Right cardiac atrium (tissue), 5 donors: ENCODE results near the gene PRDX4. TPM values are rescaled to one million over a fixed set of nuclear protein-coding genes. Genes with fewer than 3 reads are reported as not detected.

Experiments used
- ATAC-seq, 2 donors: fragments of 200-7000 bp; cut with Tn5 transposase; one replicate each; pipeline versions ENCODE4 v1.8.0 to v1.9.1; 2020; ENCODE audit warnings: moderate library complexity in 2 of 2, mild to moderate bottlenecking in 1 of 2
- DNase-seq, 3 donors: peaks; one replicate each; pipeline ENCODE4 v3.0.0-alpha.2; 2020
- H3K27ac ChIP-seq: one replicate; pipeline ENCODE4 v1.5.1; 2013; ENCODE audit warnings: mild to moderate bottlenecking, low read length, control low read depth, moderate library complexity
- H3K27me3 ChIP-seq: one replicate; pipeline ENCODE4 v1.6.1; 2013; ENCODE audit not compliant: control insufficient read depth, insufficient read depth
- H3K4me1 ChIP-seq: one replicate; pipeline ENCODE4 v1.6.1; 2013; ENCODE audit warnings: low read length; ENCODE audit not compliant: control insufficient read depth, insufficient read depth
- H3K4me3 ChIP-seq: one replicate; pipeline ENCODE4 v1.5.1; 2013; ENCODE audit warnings: low read length, control low read depth
- H3K9me3 ChIP-seq: one replicate; pipeline ENCODE4 v1.6.1; 2013; ENCODE audit warnings: low read length; ENCODE audit not compliant: control insufficient read depth
- WGBS: extraction: QIAGEN DNeasy Blood & Tissue Kit; methylation state at CpG from one replicate; pipeline ENCODE4 v1.1.7; 2013; 5-methylcytosine and 5-hydroxymethylcytosine counted together
- intact Hi-C, 4 donors: fragments of 100-400 bp; cut with DNase I; formaldehyde crosslinking; loops; one replicate each; pipeline versions ENCODE4 v1.11.0 to v1.14.0; 2022 to 2023
- long read RNA-seq, 4 donors: library from polyadenylated mRNA; unstranded; transcript quantifications; one replicate each; pipeline ENCODE4 v2.0.0, GENCODE V29; 2020 to 2021
- polyA plus RNA-seq: library from polyadenylated mRNA; stranded (reverse); fragments of 200-250 nt; gene quantifications from one replicate; pipeline ENCODE4 v1.2.3, GENCODE V29; 2013
- total RNA-seq, 4 donors: library from RNA; stranded (reverse); fragmentation: NEBNext Ultra II Directional; extraction: Animal tissue kit (Norgen Biotek cat#: 25700); gene quantifications; one replicate each; pipeline ENCODE4 v1.2.1, GENCODE V29; 2021
- donor health status: healthy with polysubstance abuse.
- donor health status: DM: no; HTN: yes; CAD: no.
- donor health status: DM: no; HTN: no; CAD: no.
- donor health status: DM: no; HTN: yes; CAD: no; lungs with severe emphysema.
- donor health status: DM: yes; HTN: yes; CAD: no.

Gene PRDX4
- total RNA-seq, result 10 to 100 TPM; 71.9 to 83.6 (median 78.0) TPM
- polyA plus RNA-seq, result 88.4 TPM
- long read RNA-seq, donor 1, transcript PRDX4-202 (7 exons, 1,005 nt), result major isoform, 128 of 130 reads
- long read RNA-seq, donor 1, partial matches to known transcripts, result 0 of 130 reads
- long read RNA-seq, donor 1, other reads (novel, unspliced or antisense), result 2 of 130 reads
- long read RNA-seq, donor 2, transcript PRDX4-202 (7 exons, 1,005 nt), result major isoform, 82 of 85 reads
- long read RNA-seq, donor 2, partial matches to known transcripts, result 3 of 85 reads
- long read RNA-seq, donor 2, other reads (novel, unspliced or antisense), result 0 of 85 reads
- long read RNA-seq, donor 3, transcript PRDX4-202 (7 exons, 1,005 nt), result major isoform, 108 of 109 reads
- long read RNA-seq, donor 3, partial matches to known transcripts, result 0 of 109 reads
- long read RNA-seq, donor 3, other reads (novel, unspliced or antisense), result 1 of 109 reads
- long read RNA-seq, donor 4, transcript PRDX4-202 (7 exons, 1,005 nt), result major isoform, 74 of 75 reads
- long read RNA-seq, donor 4, partial matches to known transcripts, result 0 of 75 reads
- long read RNA-seq, donor 4, other reads (novel, unspliced or antisense), result 1 of 75 reads

DNA sequence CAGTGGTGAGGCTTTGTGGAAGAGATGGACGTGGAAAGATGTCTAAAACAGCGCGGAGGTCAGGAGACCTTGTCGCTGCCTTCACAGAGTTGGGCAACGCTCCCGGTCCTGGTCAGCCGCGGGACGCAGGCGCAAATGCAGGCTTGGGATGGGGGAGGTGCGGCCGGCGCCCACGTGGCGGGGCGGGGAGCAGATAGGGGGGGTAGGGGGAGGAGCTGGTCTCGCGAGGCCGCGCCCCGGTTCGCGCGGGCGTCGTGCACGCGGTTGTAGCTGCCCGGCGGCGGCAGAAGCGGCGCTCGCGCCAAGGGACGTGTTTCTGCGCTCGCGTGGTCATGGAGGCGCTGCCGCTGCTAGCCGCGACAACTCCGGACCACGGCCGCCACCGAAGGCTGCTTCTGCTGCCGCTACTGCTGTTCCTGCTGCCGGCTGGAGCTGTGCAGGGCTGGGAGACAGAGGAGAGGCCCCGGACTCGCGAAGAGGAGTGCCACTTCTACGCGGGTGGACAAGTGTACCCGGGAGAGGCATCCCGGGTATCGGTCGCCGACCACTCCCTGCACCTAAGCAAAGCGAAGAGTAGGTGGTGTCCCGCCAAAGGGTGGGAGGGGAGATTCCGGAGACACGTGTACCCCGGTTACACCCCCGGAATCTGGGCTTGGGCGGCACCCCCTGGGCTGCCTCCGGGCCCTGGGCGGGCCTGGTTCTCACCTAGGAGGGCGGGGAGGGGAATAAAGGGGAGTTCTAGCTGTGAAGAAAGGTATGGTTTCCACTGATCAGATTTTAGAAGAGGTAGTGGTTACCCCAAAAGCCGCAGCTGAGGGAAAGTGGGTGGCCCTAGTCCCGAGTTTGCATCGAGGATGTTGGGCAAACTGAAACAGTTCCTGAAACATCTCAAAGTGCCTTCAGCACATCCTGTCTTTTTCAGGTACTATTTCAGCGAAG lies at the start of gene PRDX4:
Gene PRDX4, plus strand, starts transcription at position 255 of the 939 bp plus-strand sequence. Its CDS starts 78 bp downstream, at position 333.
- no peaks in the 10 kb centered on the region for H3K9me3 ChIP-seq
- H3K27ac ChIP-seq, result peak within 1 kb of the TSS; percentile 93
- intact Hi-C loops, result no loop called here
- H3K4me1 ChIP-seq, result no peaks in the 10 kb centered on the region
- WGBS, result under 1% methylated on average over 73 of the region's 73 CpGs
- no peaks in the 10 kb centered on the region for H3K27me3 ChIP-seq
- DNase-seq (peak; percentile 91 to 96 (median 95)), ATAC-seq (peak; percentile 99)
- peak within 1 kb of the TSS; percentile 82 for H3K4me3 ChIP-seq

DNA sequence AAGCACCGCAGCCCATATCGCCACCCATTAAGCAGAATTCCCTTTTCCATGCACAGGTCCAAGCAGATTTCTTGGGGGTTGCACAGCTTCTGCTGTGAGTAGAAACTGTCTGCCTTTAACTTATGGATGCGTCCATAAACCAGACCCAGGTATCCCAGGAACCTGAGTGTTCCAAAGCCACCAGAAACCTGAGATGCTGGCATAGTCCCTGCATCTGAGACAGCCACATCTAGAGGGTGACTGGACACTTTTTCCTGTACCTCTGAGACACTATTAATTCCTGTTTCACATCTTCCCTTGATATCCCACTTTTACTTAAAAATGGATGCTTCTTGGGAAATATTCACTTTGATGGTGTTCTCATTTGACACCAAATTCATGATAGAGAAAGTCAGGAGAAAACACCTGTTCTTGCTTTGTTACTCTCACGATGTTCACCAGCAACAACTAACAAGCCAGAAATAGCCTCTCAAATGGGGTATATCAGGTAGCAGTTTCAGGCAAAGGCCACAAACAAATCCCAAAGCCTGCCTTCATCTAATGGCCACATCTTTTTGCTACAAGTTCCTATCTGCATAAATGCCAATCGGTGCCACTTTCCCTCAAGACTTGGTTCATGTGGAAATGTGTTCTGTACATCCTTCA lies 45.5 kb upstream of the PRDX4 start:
- DNase-seq (no peak), ATAC-seq (no peak)
- Histone ChIP-seq H3K4me1 (no peaks in the 10 kb centered on the region), H3K27ac (no peak overlapping the region), H3K9me3 (no peaks in the 10 kb centered on the region), H3K4me3 (no peak overlapping the region), H3K27me3 (no peaks in the 10 kb centered on the region)
- 92% methylated on average over 5 of the region's 5 CpGs for WGBS
- intact Hi-C loops, result no loop called here

DNA sequence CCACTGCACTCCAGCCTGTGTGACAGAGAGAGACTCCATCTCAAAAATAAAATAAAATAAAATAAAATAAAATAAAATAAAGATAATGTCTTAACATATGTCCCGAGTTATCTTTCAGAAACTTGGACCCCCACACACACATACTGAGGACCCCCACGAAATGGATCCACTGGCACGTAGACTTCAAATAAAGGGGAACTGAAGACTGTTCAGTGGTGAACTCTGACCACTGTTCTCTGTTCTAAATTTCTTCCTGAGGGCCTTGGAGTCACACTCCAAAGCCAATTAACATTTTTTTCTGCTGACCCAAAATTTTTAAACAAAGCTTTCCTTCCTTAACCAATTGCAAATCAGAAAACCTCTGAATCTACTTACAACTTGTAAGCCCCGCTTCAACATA lies 43.5 kb upstream of the PRDX4 start:
- no peak for ATAC-seq
- 83% methylated on average over 4 of the region's 4 CpGs for WGBS
- H3K27ac ChIP-seq, result no peak overlapping the region

DNA sequence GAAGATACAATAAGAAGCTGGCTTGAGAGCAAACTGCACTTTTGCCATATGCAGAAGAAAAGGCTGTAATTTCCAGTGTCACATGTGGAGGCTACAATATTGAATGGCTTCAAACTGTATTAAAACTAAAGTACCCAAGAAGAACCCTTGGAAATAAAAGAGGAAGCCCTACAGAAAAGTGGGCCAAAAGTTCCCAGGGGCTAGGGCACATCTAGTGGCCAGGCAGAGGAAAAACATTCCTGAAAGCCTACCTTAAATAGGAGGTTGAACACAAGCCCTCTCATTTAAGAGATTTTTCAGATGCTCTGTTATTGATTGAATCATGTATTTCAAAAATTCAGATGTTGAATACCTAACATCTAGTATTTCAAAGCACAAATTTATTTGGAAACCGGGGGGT lies 40.6 kb upstream of the PRDX4 start:
- DNase-seq (no peak), ATAC-seq (no peak)
- Histone ChIP-seq H3K4me3 (no peak overlapping the region), H3K4me1 (no peaks in the 10 kb centered on the region), H3K27ac (no peak overlapping the region), H3K27me3 (no peaks in the 10 kb centered on the region), H3K9me3 (no peaks in the 10 kb centered on the region)
- WGBS, result 60% methylated on average over 1 of the region's 1 CpG
- intact Hi-C loops, result no loop called here

More for the DNA sequence above, 43.5 kb upstream of the PRDX4 start:
- H3K27me3 ChIP-seq, result no peaks in the 10 kb centered on the region
- H3K4me3 ChIP-seq, result no peak overlapping the region
- intact Hi-C loops, result no loop called here
- no peaks in the 10 kb centered on the region for H3K4me1 ChIP-seq
- H3K9me3 ChIP-seq, result no peaks in the 10 kb centered on the region
- DNase-seq, result no peak

DNA sequence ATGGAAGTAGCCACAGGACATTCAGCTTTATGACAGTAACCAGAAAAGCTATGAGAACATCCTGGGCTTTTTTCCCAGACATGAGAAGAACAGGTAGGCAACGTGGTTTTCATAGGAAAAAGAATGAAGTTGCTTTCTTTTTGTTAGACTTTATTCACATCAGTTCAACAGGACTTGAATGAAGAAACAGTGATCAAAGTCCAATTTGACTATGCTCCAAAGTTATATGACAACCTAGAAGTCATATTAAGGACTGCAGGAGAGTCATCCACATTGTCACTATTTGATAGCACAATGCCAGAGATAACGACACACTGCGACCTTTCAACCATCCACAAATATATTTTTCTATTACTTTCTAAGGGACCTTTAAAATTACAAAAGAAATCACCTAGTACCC lies 39.2 kb upstream of the PRDX4 start:
- Histone ChIP-seq H3K27ac (no peak overlapping the region), H3K9me3 (no peaks in the 10 kb centered on the region), H3K4me3 (no peak overlapping the region), H3K4me1 (no peaks in the 10 kb centered on the region), H3K27me3 (no peaks in the 10 kb centered on the region)
- intact Hi-C loops, result no loop called here
- WGBS, result 85% methylated on average over 3 of the region's 3 CpGs
- DNase-seq, result no peak
- no peak for ATAC-seq

DNA sequence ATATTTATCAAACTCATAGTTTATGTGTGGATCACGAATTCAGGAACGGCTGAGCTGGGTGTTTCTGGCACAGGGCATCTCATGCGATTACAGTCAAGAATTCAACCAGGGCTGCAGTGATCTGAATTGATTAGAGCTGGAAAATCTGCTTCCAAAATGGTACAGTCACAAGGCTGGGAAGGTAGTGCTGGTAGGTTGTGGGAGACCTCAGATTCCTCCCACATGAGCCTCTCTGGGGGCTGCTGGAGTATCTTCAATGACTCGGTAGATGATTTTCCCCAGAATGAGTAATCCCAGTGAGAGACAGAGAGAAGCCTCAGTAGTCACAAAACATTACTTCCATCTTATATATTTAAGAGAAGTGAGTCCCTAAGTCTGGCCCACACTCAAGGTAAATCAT lies 36.2 kb upstream of the PRDX4 start:
- Histone ChIP-seq H3K27me3 (no peaks in the 10 kb centered on the region), H3K4me1 (no peaks in the 10 kb centered on the region), H3K4me3 (no peak overlapping the region), H3K9me3 (no peaks in the 10 kb centered on the region), H3K27ac (no peak overlapping the region)
- ATAC-seq (no peak), DNase-seq (no peak)
- WGBS, result 81% methylated on average over 4 of the region's 4 CpGs
- intact Hi-C loops, result no loop called here

DNA sequence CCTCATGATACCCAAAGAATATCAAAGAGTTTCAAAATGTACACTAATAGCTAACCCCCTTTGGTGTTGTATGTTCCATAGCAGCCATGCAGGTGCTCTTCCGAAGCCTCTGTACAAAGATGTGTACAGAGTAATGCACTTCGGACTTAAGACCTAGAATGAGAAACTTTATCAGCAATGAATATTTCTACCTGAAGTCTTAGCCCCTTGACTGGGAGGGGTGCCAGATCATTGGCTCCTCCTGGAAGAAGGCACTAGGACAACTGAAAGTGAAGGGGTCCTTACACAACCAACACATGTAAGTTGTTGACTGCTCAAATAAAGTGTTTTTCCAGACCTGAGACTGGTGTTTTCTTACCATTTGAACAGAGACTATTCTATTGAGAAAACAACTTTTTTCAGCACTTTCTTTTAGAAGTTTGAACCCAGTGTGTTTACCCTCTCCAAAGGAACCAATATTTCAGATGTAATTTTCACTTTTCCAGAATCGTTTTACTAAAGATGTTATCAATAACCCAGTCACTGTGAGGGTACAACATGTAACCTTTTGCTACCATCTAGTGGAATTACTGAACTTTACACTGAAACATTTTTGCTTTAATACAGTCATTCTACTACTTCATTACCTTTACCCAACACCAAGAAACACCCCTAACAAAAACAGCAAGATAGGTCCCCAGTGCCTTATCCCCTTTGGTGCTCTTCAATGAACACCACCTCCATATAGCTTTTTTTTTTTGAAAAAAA lies 33.3 kb upstream of the PRDX4 start:
- intact Hi-C loops, result no loop called here
- H3K27me3 ChIP-seq, result no peaks in the 10 kb centered on the region

DNA sequence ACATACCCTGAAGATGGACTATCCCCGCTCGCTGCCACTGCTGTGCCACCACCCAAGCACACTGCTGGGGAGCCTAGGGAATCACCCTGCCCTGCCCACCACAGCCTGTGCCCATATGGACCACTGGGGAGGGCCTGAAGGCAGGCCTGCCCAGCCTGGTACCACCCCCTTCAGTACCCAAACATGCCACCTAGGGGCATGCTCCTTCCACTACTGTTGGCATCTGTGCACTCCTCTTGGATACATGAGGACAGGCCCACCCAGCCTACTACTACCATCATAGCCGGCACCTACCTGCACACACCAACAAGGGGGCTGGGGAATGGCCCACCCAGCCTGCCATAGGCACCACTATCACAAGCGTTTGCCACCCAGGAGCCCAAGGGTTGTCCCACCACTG lies 30.1 kb upstream of the PRDX4 start:
- Histone ChIP-seq H3K27ac (no peak overlapping the region), H3K27me3 (no peaks in the 10 kb centered on the region), H3K4me3 (no peak overlapping the region), H3K4me1 (no peaks in the 10 kb centered on the region), H3K9me3 (no peaks in the 10 kb centered on the region)
- WGBS, result 95% methylated on average over 4 of the region's 4 CpGs
- intact Hi-C loops, result no loop called here
- ATAC-seq, result no peak
- DNase-seq, result no peak

More for the DNA sequence above, 33.3 kb upstream of the PRDX4 start:
- WGBS, result 65% methylated on average over 3 of the region's 3 CpGs
- DNase-seq (no peak), ATAC-seq (no peak)
- H3K4me1 ChIP-seq, result no peaks in the 10 kb centered on the region
- H3K4me3 ChIP-seq, result no peak overlapping the region
- no peak overlapping the region for H3K27ac ChIP-seq
- H3K9me3 ChIP-seq, result no peaks in the 10 kb centered on the region

DNA sequence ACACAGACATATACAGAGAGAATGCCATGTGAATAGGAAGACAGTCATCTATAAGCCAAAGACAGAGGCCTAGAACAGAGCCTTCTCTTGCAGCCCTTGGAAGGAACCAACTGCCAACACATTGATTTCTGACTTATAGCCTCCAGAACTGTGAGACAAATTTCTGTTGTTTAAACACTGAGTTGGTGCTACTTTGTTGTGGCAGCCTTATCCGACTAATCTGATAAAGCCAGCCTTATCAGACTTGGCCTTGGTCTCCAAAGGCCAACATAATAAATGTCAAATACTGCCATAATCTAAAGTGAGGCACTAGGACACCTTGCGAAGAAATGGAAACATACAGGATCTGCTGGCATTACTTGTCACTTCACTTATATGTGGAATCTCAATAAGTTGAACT lies 24.3 kb upstream of the PRDX4 start:
- no peak for ATAC-seq
- no peak for DNase-seq
- H3K9me3 ChIP-seq, result no peaks in the 10 kb centered on the region
- no peak overlapping the region for H3K4me3 ChIP-seq
- 77% methylated on average over 2 of the region's 2 CpGs for WGBS
- no peaks in the 10 kb centered on the region for H3K4me1 ChIP-seq
- intact Hi-C loops, result no loop called here
- no peak overlapping the region for H3K27ac ChIP-seq
- H3K27me3 ChIP-seq, result no peaks in the 10 kb centered on the region

DNA sequence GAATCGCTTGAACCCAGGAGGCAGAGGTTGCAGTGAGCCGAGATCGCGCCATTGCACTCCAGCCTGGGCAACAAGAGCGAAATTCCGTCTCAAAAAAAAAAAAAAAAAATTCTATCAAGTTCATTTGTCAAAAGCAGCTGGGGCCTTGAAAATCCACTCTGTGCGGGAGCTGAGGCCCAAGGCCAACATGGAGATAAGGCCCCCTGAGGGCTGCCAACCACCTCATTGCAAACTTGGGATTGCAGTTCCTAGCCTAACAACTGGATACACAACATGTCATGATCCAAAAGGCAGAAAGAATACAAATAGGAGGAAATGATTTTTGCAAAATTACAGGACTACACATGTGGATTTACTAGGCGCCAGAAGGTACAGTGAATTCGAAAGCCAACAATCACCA lies 22.5 kb upstream of the PRDX4 start:
- WGBS, result 59% methylated on average over 9 of the region's 9 CpGs

More for the DNA sequence above, 22.5 kb upstream of the PRDX4 start:
- Histone ChIP-seq H3K9me3 (no peaks in the 10 kb centered on the region), H3K4me1 (no peaks in the 10 kb centered on the region), H3K4me3 (no peak overlapping the region), H3K27ac (no peak overlapping the region), H3K27me3 (no peaks in the 10 kb centered on the region)
- intact Hi-C loops, result no loop called here
- ATAC-seq (no peak), DNase-seq (peak in 2 of 3 donors; percentile 55 to 56)
